GM18499 (cell line): ENCODE measurements around the gene RESP18.

Experiments used
- ATAC-seq: cut with Tn5 transposase; IDR thresholded peaks from one replicate; pipeline ENCODE4 v1.9.1; 2021; ENCODE audit warnings: moderate number of reproducible peaks; ENCODE audit not compliant: insufficient read depth, unreplicated experiment

Gene RESP18

GRCh38 chr2:219332542-219332941 is at the start of gene RESP18:
Gene RESP18, minus strand, starts transcription at chr2:219332744.
- ATAC-seq = no peak

DNA sequence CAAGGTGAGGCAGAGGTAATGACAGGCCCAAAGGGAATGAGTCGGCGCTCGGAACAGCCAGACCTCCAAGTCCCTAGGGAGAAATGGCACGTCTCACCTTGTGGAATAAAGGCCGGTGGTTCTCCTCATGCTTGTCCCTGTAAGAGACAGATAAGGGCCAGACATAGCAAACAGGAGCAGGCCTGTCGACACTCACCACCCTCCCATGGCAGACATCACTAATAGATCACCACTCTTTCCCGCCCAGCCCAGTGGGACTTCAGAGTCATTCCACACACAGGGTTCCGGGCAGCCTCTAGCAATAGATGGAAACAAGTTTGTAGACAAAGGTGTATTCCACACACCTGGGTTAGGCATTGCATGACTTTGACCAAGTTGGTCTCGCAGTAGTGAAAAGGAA is 48.9 kb upstream of the RESP18 start:
- ATAC-seq = no peak

DNA sequence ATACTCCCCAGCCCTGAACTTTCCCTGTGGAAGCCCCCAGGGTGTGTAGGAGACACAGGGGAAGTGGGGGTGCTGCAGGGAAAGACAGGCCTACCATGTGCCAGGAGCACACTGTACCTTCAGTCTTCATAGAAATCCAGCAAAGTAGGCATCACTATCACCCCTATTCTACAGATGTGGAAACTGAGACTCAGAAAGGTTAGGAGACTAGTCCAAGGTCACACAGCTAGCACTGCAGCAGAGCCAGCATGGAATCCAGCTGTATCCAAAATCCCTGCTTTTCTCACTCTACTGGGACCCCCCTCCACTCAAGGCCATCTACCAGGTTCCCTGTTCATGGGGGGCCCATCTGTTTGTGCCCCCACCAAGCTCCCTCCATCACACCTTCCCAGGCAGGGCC is 48.4 kb upstream of the RESP18 start:
- ATAC-seq = no peak

DNA sequence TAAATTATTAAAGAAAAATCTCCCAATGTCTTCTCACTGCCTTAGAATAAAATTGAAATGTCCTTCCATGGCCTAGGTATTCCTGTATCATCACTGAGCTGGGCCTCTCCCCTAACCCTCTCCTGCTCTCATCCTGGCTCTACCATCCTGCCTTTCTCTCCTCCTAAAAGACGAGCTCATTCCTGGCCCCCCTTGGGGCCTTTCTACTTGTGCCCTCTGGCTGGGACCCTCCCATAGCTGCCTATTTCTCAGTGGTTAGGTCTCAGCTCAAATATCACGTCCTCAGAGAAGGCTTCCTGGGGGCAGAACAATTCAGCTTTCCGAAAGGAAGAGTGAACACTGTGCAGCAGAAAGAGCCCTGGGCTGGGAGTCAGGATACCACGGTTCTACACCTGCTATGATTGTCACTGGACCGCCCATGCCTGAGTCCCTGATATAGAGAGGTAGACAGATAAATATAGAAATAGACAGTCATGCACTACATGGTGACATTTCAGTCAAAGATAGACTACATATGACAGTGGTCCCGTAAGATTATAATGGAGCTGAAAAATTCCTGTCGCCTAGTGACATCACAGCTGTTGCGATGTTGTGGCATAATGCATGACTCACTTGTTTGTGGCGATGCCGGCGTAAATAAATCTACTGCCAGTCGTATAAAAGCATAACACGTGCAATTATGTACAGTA is 45.8 kb upstream of the RESP18 start:
- no peak for ATAC-seq

DNA sequence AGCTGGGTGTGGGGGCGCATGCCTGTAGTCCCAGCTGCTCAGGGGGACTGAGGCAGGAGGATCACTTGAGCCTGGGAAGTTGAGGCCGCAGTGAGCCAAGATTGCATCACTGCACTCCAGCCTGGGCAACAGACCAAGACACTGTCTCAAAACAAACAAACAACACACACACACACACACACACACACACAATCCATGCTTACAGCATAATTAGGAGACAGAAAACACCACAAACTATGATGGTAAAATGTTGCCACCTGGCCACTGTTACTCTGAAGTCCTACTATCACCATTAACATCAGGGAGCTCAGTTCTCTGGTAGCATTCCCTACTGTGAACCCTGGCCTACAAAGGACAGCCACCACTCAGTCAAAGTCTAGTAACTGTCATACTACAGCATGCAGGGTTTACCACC is 36.9 kb upstream of the RESP18 start:
- ATAC-seq = no peak

DNA sequence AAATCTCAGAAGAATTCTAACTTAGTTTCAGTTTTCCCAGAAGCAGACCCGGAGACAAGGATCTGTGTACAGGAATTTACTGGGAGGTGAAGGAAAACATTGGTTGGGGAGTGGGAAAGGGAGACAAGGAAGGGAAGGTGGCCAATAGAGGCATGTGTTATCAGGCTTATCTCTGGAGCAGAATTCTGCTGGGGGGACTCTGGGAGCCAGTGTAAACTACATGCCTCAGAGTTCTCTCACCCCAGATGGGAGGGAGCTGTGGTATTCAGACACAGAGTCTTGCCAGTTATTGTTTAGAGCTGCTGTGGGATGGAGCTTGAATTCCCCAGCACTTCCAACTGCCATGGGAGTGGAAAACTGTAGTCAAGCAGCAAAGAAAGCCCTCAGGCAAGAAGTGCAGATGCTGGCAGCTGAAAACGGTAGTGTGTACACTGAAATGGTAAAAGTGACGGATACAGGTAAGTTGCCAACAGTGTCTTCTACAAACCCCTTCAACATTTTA is 36.2 kb upstream of the RESP18 start:
- no peak for ATAC-seq

DNA sequence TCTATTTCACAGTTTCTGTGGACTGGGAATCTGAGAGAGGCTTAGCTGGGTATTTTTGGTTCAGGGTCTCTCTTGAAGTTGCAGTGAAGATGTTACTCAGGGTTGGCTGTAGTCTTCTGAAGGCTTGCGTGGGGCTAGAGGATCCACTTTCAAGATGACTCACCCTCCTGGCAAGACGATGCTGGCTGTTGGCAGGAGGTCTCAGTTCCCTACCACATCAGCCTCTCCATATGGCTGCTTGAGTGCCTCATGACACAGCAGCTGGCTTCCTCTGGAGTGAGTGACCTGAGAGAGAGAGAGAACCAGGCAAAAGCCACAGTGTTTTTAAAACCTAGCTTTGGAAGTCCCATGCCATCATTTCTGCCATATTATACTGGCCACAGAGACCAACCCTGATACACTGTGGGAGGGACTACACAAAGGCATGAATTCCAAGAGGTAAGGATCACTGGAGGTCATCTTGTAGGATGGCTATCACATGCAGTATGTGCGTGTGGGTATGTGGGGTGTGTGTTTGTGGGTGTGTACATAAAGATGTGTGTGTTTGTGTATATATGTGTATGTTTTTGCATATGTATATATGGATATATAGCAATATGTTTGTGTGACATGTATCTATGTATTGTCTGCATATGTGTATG is 30.1 kb upstream of the RESP18 start:
- peak; percentile 77 for ATAC-seq

DNA sequence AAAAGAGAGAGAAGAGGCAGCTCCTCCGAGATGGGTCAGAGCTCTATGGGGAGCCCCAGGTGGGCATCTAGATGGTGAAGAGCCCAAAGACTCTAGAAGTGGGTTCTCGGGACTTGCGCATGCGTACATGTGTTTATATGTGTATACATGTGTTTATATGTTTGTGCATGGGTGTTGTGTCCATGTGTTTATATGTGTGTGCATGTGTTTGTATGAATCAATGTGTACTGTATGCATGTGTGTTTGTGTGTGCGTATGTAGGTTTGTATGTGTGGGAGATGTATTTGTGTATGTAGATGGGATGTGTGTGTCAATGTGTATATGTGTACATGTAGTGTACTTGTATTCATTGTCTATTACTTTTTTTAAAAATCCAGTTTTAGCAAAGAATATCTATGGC is 29.5 kb upstream of the RESP18 start:
- ATAC-seq = no peak

DNA sequence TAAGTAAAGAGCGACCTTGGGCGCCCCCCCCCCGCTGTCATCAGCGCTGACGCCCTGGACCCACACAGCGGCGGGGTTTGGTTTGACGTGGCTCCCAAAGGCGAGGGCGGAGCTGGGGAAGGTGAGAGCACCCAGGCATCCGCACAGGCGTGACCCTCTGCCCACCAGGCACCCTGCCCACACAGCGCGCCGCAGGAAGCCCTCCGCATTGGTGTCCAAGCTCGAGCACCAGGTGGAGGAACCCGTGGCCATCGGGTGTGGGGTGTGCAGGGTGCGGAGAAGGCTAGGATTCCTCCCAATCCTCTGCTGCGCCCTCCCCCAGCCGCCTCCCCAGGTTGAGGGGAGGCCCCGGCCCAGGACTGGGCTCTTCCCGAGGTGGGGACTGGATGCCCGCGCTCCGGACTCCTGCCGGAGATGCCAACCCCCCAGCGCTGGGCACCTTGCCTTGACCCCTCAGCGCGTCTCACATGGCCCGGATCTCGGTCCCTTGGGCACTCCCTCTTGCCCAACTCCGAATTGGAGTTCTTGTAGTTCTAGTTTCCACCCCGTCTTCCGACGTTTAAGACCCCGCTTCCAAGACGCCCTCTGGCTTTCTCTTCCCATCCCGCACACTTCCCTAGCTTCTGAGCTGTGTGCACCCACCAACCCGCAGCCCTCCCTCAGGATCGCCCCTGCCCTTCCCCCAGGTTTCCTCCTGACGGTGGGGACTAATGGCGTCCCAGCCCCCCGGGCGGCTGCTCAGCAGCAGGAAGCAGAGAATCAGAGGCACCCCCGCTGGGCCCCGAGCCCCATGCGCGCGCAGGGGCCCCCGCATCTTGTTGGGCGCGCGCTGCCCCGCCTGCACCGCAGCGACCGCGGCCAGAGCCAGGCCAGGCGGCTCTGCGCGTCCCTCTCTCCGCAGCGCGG is 25.9 kb upstream of the RESP18 start:
- no peak for ATAC-seq

DNA sequence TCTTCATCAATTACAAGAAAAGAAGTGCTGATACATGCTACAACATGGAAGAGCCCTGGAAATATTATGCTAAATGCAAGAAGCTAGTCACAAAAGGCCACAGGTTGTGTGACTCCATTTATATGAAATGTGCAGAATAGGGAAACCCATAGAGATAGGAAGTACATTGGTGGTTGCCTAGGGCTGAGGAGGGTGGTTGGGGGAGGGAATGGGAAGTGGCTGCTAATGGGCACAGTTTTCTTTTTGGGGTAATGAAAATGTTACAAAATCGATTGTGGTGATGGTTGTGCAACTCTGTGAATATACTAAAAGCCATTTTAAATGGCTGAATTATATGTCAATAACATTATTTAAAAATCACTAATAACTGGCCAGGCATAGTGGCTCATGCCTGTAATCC is 24.3 kb upstream of the RESP18 start:
- no peak for ATAC-seq

DNA sequence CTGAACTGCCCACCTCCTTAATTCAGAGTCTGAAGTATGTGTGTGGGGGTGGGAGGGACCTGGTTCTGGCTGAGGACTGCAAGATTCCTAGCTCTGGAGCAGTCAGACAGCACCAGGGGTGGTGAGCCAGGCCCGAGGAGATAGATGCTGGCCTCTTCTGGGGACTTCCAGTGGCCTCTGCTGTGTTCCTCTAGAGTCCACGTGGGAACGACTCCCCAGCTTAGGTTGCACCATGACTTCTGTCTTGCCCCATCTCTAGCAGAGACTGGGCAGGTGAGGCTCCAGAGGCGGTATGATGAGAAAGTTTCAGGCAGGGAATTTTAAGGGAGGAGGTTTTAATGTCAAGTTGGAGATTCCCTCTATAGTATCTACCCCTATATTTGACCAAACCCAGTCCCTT is 22.0 kb upstream of the RESP18 start:
- ATAC-seq = no peak

DNA sequence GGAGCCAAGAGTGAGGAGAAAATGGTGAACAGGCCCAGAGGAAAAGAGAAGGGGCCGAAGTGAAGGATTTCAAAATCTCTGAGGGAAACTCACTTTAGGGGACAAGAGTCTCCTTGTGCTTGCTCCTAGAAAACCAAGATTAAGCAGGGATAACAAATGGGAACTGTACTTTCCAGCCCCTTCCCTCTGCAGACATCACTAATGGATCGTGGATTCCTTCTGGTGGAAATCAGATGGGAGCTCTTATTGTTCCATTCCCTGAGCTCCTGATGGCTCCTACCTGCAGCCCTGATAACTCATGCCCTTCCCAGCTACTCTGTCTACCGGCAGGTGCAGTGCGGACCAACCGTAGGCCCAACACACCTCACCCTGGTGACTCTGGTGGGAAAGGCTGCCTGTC is 20.6 kb upstream of the RESP18 start:
- ATAC-seq = no peak

- no peak for ATAC-seq
Observed at GRCh38 chr2:219352448-219353023, 20.0 kb upstream of the RESP18 start.

DNA sequence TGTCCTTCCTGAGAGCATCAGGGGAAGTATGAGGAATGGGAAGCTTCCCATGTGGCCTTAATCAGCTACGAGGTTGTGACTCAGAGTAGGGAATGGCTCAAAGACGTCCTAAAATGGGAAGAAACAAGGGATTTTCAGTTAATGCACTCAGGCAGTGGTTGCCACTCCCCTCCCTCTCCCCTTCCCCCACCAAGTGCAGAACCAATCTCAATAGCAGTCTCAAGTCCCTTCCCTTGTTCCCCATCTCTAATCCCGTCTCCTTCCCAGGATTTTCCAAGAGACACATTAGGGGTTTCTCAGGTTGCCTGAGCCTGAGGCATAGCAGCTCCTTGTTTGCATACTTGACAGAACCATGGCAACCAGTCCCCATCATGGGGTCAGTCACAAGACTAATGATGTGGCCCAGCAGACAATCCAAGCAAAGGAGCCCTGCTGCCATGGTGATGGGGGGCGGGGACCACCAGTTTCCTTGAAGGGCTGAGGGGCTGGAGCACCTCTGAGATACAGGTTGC is 18.2 kb upstream of the RESP18 start:
- no peak for ATAC-seq

- ATAC-seq = no peak
Observed at GRCh38 chr2:219350215-219350614, 17.7 kb upstream of the RESP18 start.

DNA sequence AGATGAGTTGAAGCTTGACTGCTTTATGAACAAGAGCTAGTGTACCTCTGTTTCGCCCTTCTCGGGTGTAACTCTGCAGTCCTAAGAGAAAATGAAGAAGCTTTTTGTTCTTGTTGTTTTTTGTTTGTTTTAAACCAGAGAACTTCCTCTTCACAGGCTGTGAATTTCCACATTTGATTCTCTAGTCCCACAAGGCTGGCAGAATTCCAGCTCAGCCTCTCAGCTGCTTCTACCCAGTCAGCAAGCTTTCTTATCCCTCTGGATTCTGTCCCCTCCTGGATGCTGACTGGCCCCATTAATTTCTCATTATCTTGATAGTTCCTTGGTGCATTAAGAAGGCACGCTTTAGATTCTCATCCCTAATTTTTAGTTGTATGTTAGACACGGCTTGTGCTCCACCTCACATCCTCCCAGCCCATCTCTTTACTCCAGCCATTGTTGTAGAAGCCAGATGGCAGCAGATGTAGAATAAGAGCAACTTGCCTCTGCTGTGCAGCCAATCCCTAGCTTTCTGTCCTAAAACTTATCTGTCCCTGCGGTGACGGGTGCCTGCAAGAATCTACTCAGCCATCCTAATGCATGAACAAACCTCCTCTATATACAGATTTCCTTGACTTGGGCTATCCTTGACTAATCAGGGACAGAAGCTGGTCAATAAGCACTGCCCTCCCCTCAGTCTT is 12.3 kb upstream of the RESP18 start:
- no peak for ATAC-seq

DNA sequence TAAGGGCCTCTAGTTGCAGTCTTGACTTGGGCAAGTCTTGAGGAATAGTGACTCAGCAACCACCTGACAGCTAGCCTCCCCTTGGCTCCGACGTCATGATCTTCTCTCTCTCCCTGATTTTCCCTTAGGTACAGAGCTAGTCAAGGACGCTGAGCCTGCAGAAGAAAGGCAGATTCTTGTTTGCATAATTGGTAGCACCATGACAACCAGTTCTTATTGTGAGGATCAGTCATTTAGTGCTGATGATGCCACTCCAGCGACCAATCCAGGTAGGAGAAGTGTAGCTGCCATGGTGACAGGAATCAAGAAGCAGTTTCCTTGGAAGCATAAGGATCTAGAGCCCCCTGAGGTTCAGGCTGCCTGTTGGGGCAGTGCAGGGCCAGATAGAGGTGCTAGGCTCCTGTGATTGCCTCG is 2.8 kb upstream of the RESP18 start:
- no peak for ATAC-seq

- no peak for ATAC-seq
Observed at GRCh38 chr2:219334076-219334475, 1.5 kb upstream of the RESP18 start.

GRCh38 chr2:219331560-219332213 is 857 bp downstream of the RESP18 start:
- no peak for ATAC-seq
